Right ventricle myocardium inferior (tissue), 1 donor: Measurements from ENCODE around the gene OVCA2. TPM values are rescaled to one million over a fixed set of nuclear protein-coding genes. Genes with fewer than 3 reads are reported as not detected.

ENCODE experiments used
- ATAC-seq: fragments of 200-7000 bp; cut with Tn5 transposase; one replicate; pipeline ENCODE4 v1.9.1; 2020; ENCODE audit warnings: mild to moderate bottlenecking, moderate library complexity
- DNase-seq: peaks from one replicate; pipeline ENCODE4 v3.0.0; 2021; ENCODE audit errors: missing footprints
- intact Hi-C: fragments of 100-400 bp; cut with DNase I; formaldehyde crosslinking; loops from one replicate; pipeline ENCODE4 v1.11.0; 2022
- long read RNA-seq: library from polyadenylated mRNA; unstranded; transcript quantifications from one replicate; pipeline ENCODE4 v2.0.0, GENCODE V29; 2021
- total RNA-seq: library from RNA; stranded (reverse); fragmentation: NEBNext Ultra II Directional; extraction: Animal tissue kit (Norgen Biotek cat#: 25700); gene quantifications from one replicate; pipeline ENCODE4 v1.2.1, GENCODE V29; 2021
- donor health status: DM: no; HTN: yes; CAD: no; lungs with severe emphysema.

Gene OVCA2
- 14.3 TPM for total RNA-seq
- long read RNA-seq, transcript OVCA2-201 (2 exons, 1,122 nt): major isoform, 14 of 14 reads
- long read RNA-seq, partial matches to known transcripts: 0 of 14 reads
- long read RNA-seq, other reads (novel, unspliced or antisense): 0 of 14 reads

- intact Hi-C loops: loop anchor here (5.0 to 10.0 kb wide), 3 partner anchors 329 to 477 kb away; partner anchors contain the start of genes PITPNA and TLCD2
- DNase-seq: peak; percentile 96
- ATAC-seq: peak; percentile 94
Measured at GRCh38 chr17:2041561-2042389, at the start of gene OVCA2. TSS of gene OVCA2 (plus strand) at chr17:2042022. CDS start at chr17:2042048, 26 bp downstream.

GRCh38 chr17:1992541-1992940 is 49.3 kb upstream of the OVCA2 start:
- DNase-seq: no peak
- ATAC-seq: peak; percentile 87
- intact Hi-C loops: no loop called here

- no peak for DNase-seq
- intact Hi-C loops: loop anchor here (5.0 kb wide), 1 partner anchor 72 kb away; no protein-coding TSS in a partner anchor
- no peak for ATAC-seq
Measured at GRCh38 chr17:1994707-1995106, 47.1 kb upstream of the OVCA2 start.

- intact Hi-C loops: loop anchor here (5.0 kb wide), 1 partner anchor 73 kb away; no protein-coding TSS in a partner anchor
- DNase-seq (peak; percentile 53), ATAC-seq (no peak)
Measured at GRCh38 chr17:1995321-1995892, 46.4 kb upstream of the OVCA2 start.

GRCh38 chr17:1995907-1996799 is 45.7 kb upstream of the OVCA2 start:
- DNase-seq (peak; percentile 64), ATAC-seq (no peak)
- intact Hi-C loops: loop anchor here (5.0 kb wide), 1 partner anchor 74 kb away; no protein-coding TSS in a partner anchor

GRCh38 chr17:1996800-1997288 is 45.0 kb upstream of the OVCA2 start:
- ATAC-seq: no peak
- DNase-seq: peak; percentile 41
- intact Hi-C loops: loop anchor here (5.0 kb wide), 1 partner anchor 75 kb away; no protein-coding TSS in a partner anchor

GRCh38 chr17:1997289-1997926 is 44.4 kb upstream of the OVCA2 start:
- DNase-seq (peak; percentile 61), ATAC-seq (no peak)
- intact Hi-C loops: loop anchor here (5.0 kb wide), 1 partner anchor 75 kb away; no protein-coding TSS in a partner anchor

- DNase-seq (no peak), ATAC-seq (no peak)
- intact Hi-C loops: loop anchor here (5.0 kb wide), 1 partner anchor 76 kb away; no protein-coding TSS in a partner anchor
Measured at GRCh38 chr17:1997927-1998742, 43.7 kb upstream of the OVCA2 start.

GRCh38 chr17:1999557-2000251 is 42.1 kb upstream of the OVCA2 start:
- DNase-seq: peak; percentile 80
- peak; percentile 87 for ATAC-seq
- intact Hi-C loops: loop anchor here (5.0 kb wide), 1 partner anchor 77 kb away; no protein-coding TSS in a partner anchor

GRCh38 chr17:2002767-2003329 is 39.0 kb upstream of the OVCA2 start:
- intact Hi-C loops: no loop called here
- DNase-seq (no peak), ATAC-seq (no peak)

- DNase-seq: no peak
- ATAC-seq: no peak
- intact Hi-C loops: no loop called here
Measured at GRCh38 chr17:2003525-2003924, 38.3 kb upstream of the OVCA2 start.

- DNase-seq (no peak), ATAC-seq (no peak)
- intact Hi-C loops: no loop called here
Measured at GRCh38 chr17:2004435-2004952, 37.3 kb upstream of the OVCA2 start.

- no peak for DNase-seq
- intact Hi-C loops: no loop called here
- no peak for ATAC-seq
Measured at GRCh38 chr17:2008332-2009126, 33.3 kb upstream of the OVCA2 start.

GRCh38 chr17:2009737-2010136 is 32.1 kb upstream of the OVCA2 start:
- intact Hi-C loops: no loop called here
- ATAC-seq (no peak), DNase-seq (no peak)
